GM21390 (cell line): ENCODE data around the gene RNF39.
A peak's percentile ranks its signal among the peaks of the same experiment; 100 is the strongest.
"Not testable (repeated sequence)": the region's sequence is repeated elsewhere in the genome, so short reads cannot be mapped to it uniquely, and the experiment has no call there.

Source experiments
- ATAC-seq: cut with Tn5 transposase; IDR thresholded peaks from one replicate; pipeline ENCODE4 v1.9.1; 2021; ENCODE audit not compliant: unreplicated experiment

RNF39 gene

DNA sequence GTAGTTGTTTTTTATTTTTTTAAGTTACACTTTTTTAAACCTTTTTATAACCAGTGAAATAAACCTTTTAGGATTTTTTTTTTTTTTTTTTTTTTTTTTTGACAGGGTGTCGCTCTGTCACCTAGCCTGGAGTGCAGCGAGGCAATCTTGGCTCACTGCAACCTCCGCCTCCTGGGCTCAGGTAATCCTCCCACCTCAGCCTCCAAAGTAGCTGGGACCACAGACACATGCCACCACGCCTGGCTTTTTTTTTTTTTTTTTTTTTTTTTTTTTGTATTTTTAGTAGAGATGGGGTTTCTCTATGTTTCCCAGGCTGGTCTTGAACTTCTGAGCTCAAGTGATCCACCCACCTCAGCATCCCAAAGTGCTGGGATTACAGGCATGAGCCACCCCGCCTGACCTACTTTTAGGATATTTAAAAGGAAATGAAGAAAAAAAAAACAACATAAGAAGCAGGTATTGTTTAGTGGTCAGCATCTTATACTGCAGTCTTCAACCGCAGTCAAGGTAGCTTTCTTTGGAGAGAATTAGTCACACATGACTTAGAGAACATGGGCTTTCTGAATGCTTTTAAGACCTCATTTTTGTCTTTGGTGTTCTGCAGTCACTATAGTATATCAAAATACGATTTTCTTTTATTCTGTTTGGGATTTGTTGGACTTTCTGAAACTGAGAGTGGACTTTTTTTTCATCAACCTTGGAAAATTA, 12.9 kb downstream of the RNF39 start:
- ATAC-seq: no peak

DNA sequence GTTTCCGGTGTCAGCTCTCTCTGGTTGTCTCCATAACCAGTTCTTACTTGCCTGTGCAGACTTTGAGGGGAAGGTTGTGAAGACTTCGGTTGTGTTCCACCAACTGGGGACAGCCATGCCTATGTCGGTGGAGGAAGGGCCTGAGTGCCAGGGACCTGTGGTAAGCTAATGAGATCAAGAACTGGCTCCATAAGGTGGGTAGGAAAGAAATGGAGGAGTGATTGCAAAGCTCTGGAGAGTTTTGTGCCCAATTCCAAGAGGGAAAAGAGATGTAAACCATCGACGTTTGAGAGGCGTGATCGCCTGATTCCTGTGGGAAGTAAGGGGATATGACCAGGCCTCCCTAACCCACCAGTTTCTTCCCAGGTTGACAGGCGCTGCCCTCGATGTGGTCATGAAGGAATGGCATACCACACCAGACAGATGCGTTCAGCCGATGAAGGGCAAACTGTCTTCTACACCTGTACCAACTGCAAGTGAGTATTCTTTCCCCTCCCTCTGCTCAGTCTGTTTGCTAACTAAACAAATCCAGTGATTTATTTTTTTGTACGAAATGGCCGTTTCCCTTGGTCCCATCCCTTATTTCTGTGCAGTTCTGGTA, 13.6 kb downstream of the RNF39 start:
- ATAC-seq: no peak

DNA sequence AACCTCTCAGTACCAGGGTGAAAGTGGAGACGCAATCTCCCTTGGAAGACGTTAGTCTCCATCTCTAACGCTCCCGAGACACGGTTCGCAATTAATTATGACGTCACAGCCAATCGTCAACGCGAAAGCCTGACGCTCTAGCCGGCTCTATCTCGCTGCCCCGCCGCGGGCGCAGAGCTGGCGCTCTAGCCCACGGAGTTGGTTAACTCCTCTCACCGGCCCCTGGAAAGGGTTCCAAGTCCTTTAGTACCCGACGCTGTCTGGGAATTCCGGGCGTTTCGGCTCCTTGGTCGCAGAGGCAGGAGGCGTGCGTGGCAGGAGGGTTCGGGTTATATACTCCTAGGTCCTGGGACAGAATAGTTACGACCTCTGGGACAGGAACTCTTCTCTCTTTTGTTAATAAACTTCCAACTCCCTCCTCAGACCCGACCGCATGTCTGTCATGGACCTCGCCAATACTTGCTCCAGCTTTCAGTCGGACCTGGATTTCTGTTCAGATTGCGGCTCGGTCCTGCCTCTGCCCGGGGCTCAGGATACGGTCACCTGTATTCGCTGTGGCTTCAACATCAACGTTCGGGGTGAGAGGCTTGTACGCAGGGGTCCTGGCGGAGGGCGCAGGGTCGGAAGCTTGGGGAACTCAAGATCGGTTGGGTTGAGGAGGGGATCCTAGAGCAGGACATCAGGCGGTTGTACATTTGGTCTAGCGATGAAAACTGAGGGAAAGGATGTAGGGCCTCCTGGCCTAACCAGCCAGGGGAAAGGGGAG, 14.3 kb downstream of the RNF39 start, which contains the start of gene POLR1H:
POLR1H (plus strand) TSS at position 174 of the 766 bp plus-strand sequence; CDS start at position 434, 260 bp downstream.
- peak; percentile 82 for ATAC-seq

DNA sequence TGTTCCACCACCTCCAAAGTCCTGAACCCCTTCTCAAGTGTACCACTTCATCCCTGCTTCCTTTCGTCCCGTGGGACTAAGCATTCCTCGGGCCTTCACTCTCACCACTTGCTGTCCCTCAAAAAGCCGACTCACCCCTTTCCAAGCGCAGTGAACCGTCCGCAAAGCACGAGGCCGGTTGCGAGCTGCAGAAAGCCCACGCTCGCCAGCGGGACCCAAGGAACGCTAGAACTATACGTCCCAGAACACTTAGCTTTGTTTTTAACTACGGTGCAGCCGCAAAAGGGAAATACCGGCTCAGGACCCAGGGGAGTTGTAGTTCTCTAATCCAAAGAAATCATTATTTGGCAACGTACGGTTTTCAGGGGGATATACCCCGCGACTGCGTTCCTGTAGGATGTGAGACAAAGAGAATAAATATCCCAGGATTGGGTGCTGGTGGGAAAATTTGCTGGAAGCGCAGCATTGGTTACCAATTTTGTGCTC, 14.9 kb downstream of the RNF39 start:
- peak; percentile 19 for ATAC-seq

DNA sequence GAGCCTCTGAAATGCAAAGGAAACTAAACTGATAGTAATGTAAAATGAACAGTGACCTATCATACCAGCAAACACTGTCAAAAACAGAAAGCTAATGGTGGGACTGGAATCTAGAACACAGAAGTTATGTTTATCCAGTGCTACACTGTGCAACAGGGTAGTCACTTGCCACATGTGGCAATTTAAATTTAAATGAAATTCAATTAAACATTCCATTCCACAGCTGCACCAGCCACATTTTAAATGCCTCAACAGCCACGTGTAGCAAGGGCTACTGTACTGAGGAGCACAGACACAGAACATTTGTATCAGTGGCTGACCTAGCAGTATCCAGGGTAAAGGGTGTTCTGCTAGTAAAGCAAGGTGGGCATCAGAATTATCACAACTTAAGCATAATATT, 20.1 kb downstream of the RNF39 start:
- ATAC-seq: no peak

DNA sequence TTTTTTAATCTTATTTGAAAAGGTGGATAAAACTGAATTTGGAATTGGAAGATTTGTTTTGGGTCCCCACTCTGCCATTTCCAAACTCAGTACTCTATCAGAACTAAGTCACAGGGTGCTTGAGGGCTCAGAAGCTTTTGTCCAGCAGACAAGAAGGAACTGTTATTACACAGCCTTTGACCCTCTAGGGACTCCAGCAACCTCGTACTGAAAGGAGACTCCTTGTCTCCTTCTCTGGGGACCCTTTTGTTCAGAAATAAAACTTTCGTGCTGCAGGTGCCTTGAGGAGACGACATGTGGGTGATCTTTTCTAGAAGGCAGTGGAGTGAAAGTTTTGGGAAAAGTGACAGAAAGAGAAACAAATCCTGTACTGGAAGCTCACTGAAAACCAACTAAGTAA, 21.9 kb downstream of the RNF39 start:
- no peak for ATAC-seq

DNA sequence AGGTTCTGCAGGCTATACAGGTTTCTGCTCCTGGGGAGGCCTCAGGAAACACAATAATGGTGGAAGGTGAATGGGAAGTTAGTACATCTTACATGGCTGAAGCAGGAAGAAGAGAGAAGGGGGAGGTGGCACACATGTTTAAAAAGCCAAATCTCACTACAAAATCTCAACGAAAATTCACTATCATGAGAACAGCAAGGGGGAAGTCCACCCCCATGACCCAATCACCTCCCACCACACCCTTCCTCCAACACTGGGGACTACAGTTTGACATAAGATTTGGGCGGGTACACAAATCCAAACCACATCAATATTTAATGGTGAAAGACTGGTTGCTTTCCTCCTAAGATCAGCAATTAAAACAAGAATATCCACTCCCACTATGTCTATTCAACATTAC, 28.3 kb downstream of the RNF39 start:
- ATAC-seq: no peak

DNA sequence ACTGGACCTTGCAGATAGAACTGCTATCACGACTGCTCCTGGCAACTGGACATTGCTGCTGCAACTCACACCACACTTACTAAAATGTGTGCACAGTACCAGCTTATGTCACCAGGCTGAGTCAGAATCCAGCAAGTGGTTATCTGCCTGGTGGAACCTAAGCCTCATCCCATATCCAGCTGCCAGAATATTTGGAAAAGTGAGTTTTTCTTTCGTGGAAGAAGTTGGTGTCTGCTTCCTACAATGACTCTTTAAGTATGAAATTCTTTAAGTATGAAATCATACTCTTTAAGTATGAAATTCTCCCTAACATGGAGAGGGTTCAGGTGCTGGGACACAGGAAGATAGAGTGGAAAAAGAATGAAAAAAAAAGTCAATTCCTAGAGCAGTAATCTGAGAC, 30.9 kb downstream of the RNF39 start:
- no peak for ATAC-seq

DNA sequence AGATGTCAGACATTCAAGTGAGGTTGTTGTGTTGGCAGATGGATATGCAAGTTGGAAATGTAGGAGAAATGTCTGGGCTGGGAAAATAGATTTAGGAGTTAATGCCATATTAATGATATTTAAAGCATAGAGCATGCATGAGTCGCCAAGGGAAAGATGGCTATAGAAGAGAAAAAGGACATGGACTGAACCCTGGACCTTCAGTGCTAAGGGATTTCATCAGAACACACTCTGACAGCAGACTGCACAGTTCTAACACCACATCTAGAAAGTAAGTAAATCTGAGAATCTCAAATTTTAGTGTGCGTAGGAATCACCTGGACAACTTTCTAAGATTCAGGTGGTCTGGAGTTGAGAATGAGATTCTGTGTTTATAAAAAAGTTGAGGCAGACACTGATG, 31.8 kb downstream of the RNF39 start:
- ATAC-seq: no peak

DNA sequence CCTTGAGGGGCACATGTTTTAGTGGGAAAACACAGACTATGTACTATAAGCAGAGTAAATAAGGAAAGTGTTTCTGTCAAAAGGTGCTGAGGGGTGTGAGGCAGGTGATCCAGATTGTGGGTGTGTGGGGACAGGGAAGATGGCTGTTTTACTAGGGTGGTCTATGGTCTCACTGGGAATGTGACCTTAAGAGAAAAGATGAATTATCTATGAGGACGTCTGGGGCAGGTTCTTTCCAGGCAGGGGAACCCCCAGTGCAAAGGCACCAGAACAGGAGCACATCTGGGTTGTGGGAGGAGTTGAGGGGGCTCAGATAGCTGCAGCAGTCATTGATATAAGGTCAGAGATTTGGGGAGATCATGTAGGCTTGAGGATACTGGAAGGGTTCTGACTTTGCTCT, 32.7 kb downstream of the RNF39 start:
- no peak for ATAC-seq

DNA sequence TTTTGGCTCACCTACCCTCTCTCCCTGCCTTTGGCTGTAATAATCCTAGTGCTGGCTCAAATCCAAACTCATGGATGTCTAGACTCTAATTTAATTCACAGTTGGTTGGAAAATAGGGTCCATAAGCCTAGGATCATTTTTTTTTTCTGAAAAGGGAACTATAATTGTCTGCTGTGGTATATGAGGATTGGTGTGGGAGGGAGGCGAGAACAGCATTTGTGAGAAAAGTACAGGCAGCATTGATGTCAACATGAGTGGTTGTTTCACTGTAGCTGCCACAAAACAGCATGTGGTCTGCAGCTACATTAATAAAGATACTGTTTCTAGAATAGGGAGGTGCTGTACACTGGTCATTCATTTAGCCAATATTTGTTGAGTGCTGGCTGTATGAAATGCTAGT, 33.1 kb downstream of the RNF39 start:
- no peak for ATAC-seq

DNA sequence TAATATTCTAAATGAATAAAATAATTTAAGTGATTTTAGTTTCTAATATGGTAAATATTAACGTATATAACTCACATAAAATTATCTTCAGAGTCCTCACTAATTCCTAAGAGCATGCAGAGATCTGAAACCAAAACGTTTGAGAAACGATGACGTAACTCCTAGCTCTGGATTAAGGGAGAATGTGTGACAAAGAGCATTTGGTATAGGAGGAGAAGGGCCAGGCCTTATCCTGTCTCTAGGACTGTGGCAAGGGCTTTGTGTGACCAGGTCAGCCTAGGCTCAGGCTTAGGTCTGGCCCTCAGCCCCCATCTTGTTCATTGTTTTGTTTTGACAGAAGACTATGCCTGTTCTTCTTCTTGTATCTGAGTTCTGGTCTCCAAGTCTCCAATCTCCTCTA, 33.7 kb downstream of the RNF39 start:
- no peak for ATAC-seq

DNA sequence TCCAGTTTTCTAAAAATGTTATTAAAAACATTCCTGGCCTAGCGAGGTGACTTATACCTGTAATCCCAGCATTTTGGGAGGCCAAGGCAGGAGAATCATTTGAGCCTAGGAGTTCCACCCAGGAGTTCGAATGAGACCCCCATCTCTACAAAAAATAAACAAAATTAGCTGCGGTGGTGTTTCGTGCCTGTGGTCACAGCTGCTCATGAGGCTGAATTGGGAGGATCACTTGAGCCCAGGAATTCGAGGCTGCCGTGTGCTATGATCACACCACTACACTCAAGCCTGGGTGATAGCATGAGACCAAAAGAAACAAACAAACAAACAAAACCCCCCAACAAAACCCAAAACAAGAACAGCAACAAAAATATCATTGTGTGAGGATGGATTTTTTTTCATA, 34.3 kb downstream of the RNF39 start:
- ATAC-seq: no peak

DNA sequence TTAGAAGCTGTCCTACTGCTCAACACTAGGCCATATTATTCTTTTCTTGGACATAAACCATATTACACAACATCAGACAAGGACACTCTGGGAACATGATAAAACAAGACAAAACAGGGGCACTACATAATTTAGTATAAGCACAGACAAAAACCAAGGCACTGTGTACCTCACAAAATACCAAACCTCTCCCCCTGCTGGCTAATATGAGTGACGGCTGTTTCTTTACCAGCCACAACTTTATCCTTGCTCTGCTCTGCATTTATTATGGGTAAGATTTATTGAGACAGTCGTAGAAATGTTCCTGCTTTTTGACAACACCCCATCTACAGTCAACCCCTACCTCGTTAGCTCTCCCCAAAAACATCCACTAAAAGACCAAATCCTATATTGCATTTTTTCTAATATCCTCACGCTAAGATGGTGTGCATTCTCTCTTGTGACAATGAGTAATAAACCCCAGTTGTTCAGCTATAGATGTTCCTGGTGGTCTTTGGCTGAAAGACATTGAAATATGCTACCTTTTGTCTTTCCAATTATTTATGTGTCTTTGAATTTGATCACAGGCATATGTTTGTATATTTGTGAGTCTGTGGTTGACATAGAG, 38.3 kb downstream of the RNF39 start:
- ATAC-seq: no peak

DNA sequence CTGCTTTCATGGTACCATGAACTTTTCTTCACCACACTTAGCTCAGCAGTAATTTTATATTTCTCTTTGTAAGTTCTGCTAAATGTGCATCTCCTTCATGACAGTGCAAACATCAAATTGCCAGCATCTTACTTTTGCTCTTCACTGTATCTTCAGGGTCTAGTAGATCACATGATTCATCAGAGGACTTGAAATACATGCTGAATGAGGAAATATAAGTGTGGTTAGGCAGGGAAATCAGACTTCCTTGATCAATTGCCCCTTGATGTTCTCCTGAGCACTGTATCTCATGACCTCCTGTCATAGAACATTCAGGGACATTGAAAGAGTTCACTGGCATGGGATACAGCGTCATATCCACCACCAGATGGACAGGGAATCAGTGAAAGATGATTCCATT, 39.8 kb downstream of the RNF39 start:
- ATAC-seq: no peak

DNA sequence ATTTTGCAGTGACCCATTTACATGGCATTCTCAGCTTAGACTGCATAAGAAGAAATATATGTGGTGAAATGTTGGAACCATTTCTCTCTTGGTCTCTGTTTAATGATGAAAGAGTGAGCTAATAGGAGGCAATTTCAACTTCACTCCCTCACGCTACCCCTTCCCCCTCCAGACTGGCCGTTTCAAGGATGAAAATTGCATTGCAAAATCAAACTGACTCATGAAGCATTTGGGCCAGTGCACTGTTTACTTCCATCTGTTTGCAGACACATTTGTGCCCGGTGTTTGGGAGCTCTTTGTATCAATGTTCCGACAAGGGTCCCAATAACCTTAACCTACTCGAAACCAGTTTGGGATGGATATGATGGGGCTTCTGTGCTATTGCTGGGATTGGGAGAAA, 42.1 kb downstream of the RNF39 start:
- not testable (repeated sequence) for ATAC-seq

DNA sequence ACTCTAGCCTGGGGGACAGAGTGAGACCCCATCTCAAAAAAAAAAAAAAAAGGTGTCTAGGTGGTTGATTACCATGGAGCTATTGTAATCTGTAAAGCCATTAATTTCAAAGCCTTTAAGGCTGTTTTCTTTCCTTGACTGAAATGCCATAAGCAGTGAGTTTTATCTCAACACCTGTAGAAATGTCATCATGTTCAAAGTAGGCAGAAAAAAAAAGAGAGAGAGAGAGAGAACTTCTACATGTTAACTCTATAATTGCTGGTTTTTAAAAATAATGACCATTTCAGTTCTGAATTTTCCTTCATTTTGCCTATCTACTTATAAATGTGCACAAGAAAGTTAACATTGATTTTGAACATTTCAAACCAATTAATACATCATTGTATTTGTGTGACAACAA, 44.2 kb downstream of the RNF39 start:
- no peak for ATAC-seq

DNA sequence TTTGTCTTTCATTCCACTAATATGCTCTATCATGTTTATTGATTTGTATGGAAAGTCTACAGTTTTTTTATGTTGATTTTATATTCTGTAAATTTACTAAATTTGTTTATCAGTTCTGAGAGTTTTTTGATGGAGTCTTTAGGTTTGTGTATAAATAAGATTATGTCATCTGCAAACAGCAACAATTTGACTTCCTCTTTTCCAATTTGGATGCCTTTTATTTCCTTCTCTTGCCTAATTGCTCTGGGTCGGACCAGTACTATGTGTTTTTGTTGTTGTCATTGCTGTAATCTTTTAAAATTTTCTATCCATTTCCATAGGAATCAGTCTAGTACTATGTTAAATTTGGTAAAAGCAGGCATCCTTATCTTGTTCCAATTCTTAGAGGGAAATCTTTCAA, 46.0 kb downstream of the RNF39 start:
- no peak for ATAC-seq

DNA sequence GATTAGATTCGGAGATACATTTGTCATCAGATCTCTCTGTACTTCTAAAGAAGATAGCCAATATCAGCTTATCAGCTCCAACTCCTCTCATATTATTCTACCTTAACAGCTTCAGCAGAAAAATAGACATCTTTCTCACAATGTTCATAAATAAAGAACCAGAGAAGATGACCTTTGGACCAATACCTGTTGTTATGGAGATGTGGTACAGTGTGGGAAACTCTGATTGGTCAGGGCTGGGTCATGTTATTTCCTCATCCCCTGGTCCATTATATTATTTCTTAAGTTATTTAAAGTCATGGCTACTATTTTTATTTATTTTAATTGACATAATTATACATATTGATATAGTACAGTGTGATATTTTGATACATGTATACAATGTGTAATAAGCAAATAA, 50.4 kb downstream of the RNF39 start:
- no peak for ATAC-seq

DNA sequence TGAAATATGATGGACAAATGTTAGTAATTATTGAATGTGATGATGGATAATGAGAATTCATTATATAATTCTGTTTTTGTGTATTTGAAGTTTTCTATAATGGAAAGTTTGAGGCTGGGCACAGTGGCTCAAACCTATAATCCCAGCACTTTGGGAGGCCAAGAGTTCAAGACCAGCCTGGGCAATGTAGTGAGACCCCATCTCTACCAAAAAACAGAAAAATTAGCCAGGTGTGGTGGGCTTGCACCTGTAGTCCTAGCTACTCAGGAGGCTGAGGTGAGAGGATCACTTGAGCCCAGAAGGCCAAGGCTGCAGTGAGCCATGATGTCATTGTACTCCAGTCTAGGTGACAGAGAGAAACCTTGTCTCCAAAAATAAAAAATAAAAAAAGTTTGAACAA, 52.9 kb downstream of the RNF39 start:
- not testable (repeated sequence) for ATAC-seq

DNA sequence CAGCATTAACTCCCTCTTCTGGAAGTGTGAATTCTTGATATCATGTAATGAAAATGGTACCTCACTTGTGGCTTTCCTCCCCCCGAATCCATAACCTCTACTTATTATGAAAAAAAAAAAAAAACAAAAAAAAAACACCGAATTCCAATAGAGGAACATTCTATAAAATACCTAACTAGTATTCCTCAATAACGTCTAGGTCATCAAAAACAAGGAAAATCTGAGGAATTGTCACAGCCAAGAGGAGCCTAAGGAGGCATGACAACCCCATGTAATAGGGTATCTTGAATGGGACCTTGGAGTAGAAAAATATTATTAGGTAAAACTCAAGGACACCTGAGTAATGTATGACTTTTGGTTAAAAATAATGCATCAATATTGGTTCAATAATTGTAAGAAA, 53.4 kb downstream of the RNF39 start:
- no peak for ATAC-seq

DNA sequence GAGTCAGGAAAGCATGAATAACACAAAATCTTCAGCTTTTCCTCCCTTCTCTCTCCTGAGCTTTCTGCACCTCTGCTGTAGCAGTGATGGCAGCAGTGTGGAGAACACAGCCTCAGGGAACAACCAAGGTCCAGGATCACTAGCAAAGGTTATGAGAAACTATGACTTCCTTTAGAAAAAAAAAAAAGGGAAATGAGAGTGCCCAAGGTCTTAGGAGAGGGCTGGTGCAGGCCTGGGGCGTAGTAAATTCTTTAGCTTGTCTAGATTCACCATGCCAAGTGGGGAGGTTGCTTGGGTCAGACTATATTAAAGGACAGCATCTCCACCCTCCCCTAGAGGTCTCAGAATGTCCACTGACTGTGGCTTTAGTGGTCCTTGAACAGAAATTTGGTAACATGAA, 54.9 kb downstream of the RNF39 start:
- ATAC-seq: no peak
